Nephron (organoid): ENCODE data around the gene HK3.

ENCODE experiments used
- H3K27ac Mint-ChIP-seq, 3 experiments: 2 replicates each; pipeline ENCODE4 v1.8.0; 2020; ENCODE audit warnings: mixed read lengths in 3 of 3, mild to moderate bottlenecking in 2 of 3, moderate library complexity in 1 of 3
- H3K27me3 Mint-ChIP-seq: 2 replicates; pipeline ENCODE4 v1.8.0; 2021; ENCODE audit warnings: low read depth, mild to moderate bottlenecking, moderate library complexity, mixed read lengths
- H3K36me3 Mint-ChIP-seq: 2 replicates; pipeline ENCODE4 v1.8.0; 2020; ENCODE audit warnings: low read depth, mixed read lengths
- H3K4me1 Mint-ChIP-seq: 2 replicates; pipeline ENCODE4 v1.8.0; 2020; ENCODE audit warnings: mixed read lengths
- H3K4me3 Mint-ChIP-seq, 3 experiments: 2 replicates each; pipeline ENCODE4 v1.8.0; 2020; ENCODE audit warnings: mild to moderate bottlenecking in 3 of 3, mixed read lengths in 3 of 3, moderate library complexity in 2 of 3
- H3K9me3 Mint-ChIP-seq: 2 replicates; pipeline ENCODE4 v1.8.0; 2020; ENCODE audit warnings: mixed read lengths
- CTCF ChIP-seq, 3 experiments: fragments of 200-600 bp; sonication (generic); IDR thresholded peaks; one replicate each; pipeline ENCODE4 v1.5.0; 2021; ENCODE audit warnings: antibody characterized with exemption in 3 of 3; ENCODE audit not compliant: unreplicated experiment in 3 of 3

Gene HK3

GRCh38 chr5:176938472-176938871 is 39.3 kb upstream of the HK3 start:
- Mint-ChIP-seq H3K9me3 (no peaks in the 10 kb centered on the region), H3K27me3 (no peaks in the 10 kb centered on the region)

GRCh38 chr5:176935017-176935416 is 35.9 kb upstream of the HK3 start:
- Mint-ChIP-seq H3K27me3 (no peaks in the 10 kb centered on the region), H3K4me3 (no peak overlapping the region)
- no peak for TF ChIP-seq CTCF (IDR thresholded peaks at IDR 0.05; ENCODE audit: unreplicated experiment in 3 of 3)

More at GRCh38 chr5:176938472-176938871, 39.3 kb upstream of the HK3 start:
- no peak for TF ChIP-seq CTCF (IDR thresholded peaks at IDR 0.05; ENCODE audit: unreplicated experiment in 3 of 3)
- H3K4me3 Mint-ChIP-seq: no peak overlapping the region
- H3K36me3 Mint-ChIP-seq: peaks cover 34% of the 10 kb centered on the region
- no peak overlapping the region for H3K27ac Mint-ChIP-seq
- no peaks in the 10 kb centered on the region for H3K4me1 Mint-ChIP-seq

GRCh38 chr5:176934309-176934930 is 35.3 kb upstream of the HK3 start:
- H3K4me3 Mint-ChIP-seq: no peak overlapping the region
- H3K27me3 Mint-ChIP-seq: no peaks in the 10 kb centered on the region
- no peaks in the 10 kb centered on the region for H3K9me3 Mint-ChIP-seq
- peaks cover 38% of the 10 kb centered on the region for H3K36me3 Mint-ChIP-seq
- TF ChIP-seq CTCF (IDR thresholded peaks at IDR 0.05; ENCODE audit: unreplicated experiment in 3 of 3): no peak
- no peak overlapping the region for H3K27ac Mint-ChIP-seq
- no peaks in the 10 kb centered on the region for H3K4me1 Mint-ChIP-seq

More at GRCh38 chr5:176935017-176935416, 35.9 kb upstream of the HK3 start:
- H3K27ac Mint-ChIP-seq: no peak overlapping the region
- H3K36me3 Mint-ChIP-seq: peaks cover 35% of the 10 kb centered on the region
- no peaks in the 10 kb centered on the region for H3K4me1 Mint-ChIP-seq
- H3K9me3 Mint-ChIP-seq: no peaks in the 10 kb centered on the region

GRCh38 chr5:176929654-176930053 is 30.5 kb upstream of the HK3 start:
- Mint-ChIP-seq H3K27me3 (no peaks in the 10 kb centered on the region), H3K36me3 (peaks cover 44% of the 10 kb centered on the region), H3K27ac (no peak overlapping the region), H3K9me3 (no peaks in the 10 kb centered on the region), H3K4me3 (no peak overlapping the region), H3K4me1 (no peaks in the 10 kb centered on the region)
- no peak for TF ChIP-seq CTCF (IDR thresholded peaks at IDR 0.05; ENCODE audit: unreplicated experiment in 3 of 3)

- TF ChIP-seq CTCF (IDR thresholded peaks at IDR 0.05; ENCODE audit: unreplicated experiment in 3 of 3): no peak
- Mint-ChIP-seq H3K27ac (no peak overlapping the region), H3K27me3 (no peaks in the 10 kb centered on the region), H3K4me1 (no peaks in the 10 kb centered on the region), H3K36me3 (peaks cover 49% of the 10 kb centered on the region), H3K9me3 (no peaks in the 10 kb centered on the region), H3K4me3 (no peak overlapping the region)
Observed at GRCh38 chr5:176927562-176927961, 28.4 kb upstream of the HK3 start.

GRCh38 chr5:176922817-176923216 is 23.7 kb upstream of the HK3 start:
- H3K9me3 Mint-ChIP-seq: no peaks in the 10 kb centered on the region
- no peak overlapping the region for H3K4me3 Mint-ChIP-seq
- H3K4me1 Mint-ChIP-seq: no peaks in the 10 kb centered on the region

More at GRCh38 chr5:176922817-176923216, 23.7 kb upstream of the HK3 start:
- H3K36me3 Mint-ChIP-seq: peaks cover 36% of the 10 kb centered on the region
- TF ChIP-seq CTCF (IDR thresholded peaks at IDR 0.05; ENCODE audit: unreplicated experiment in 3 of 3): no peak
- H3K27ac Mint-ChIP-seq: no peak overlapping the region
- H3K27me3 Mint-ChIP-seq: no peaks in the 10 kb centered on the region
